Measurements from ENCODE around the gene TGFBRAP1. TPM values are rescaled to one million over a fixed set of nuclear protein-coding genes. Genes with fewer than 3 reads are reported as not detected.

Gene TGFBRAP1
- total and polyA plus RNA-seq, 4 donors, result 5.1 to 21.5 (median 12.3) TPM

DNA sequence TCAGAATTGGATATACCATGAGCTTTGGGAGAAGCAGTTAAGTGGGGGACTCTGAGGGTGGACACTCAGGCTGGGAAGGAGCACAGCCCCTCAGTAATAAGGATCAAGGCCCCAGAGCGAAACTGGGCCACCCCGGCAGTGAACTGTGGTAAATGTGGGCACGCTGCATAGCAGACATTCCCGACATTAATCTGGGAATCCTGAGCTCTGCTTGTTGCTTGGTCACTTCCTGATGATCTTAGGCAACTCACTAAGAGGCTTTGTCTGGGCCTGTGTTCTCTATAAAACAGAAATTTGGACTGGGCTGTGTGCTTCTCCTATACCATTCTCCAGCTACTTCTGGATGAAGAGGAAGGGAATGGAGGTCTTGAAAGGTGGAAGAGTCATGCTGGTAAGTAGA lies 4.8 kb downstream of the TGFBRAP1 start:
- H3K27me3 ChIP-seq (ENCODE audit: control insufficient read depth in 1 of 2, insufficient read depth in 2 of 2, low read length in 1 of 2), result no peaks in the 10 kb centered on the region
- H3K9me3 ChIP-seq (ENCODE audit: control insufficient read depth, low read length), result no peaks in the 10 kb centered on the region
- 82 to 85% methylated on average over 4 of the region's 4 CpGs for WGBS, 2 donors
- ATAC-seq (ENCODE audit: low FRiP score) (no peak), DNase-seq (no peak)
- no peak overlapping the region for H3K27ac ChIP-seq (ENCODE audit: low read depth in 1 of 2, low read length in 2 of 2)
- peaks cover 0 to 2% of the 10 kb centered on the region in 2 donors for H3K36me3 ChIP-seq (ENCODE audit: control insufficient read depth in 1 of 2, insufficient read depth in 2 of 2, low read length in 1 of 2)
- intact Hi-C loops (cut with DNase I), result no loop called here
- H3K4me3 ChIP-seq (ENCODE audit: low read length in 2 of 2), result no peak overlapping the region
- H3K4me1 ChIP-seq (ENCODE audit: control insufficient read depth in 1 of 2, insufficient read depth in 2 of 2, low read length in 2 of 2), result peaks cover 1 to 2% of the 10 kb centered on the region in 2 donors

DNA sequence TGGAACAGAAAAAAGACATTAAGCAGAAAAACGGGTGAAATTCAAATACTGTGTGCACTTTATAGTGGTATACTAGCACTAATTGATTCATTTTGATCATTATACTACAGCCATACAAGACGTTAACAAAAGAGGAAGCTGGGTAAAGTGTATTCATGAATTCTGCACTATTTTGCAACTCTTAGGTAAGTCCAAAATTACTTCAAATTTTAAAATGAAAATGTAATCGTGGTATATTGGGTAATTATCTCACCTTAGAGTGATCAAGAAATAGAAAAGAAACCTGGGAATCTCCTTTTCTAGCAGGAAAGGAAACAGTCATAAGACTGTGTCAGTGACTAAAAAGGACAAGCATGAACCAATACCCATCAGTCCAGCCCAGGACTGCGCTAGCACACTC lies 5.4 kb downstream of the TGFBRAP1 start:
- H3K4me1 ChIP-seq (ENCODE audit: control insufficient read depth in 1 of 2, insufficient read depth in 2 of 2, low read length in 2 of 2), result peaks cover 1 to 2% of the 10 kb centered on the region in 2 donors
- WGBS, 2 donors, result 78 to 87% methylated on average over 4 of the region's 4 CpGs

DNA sequence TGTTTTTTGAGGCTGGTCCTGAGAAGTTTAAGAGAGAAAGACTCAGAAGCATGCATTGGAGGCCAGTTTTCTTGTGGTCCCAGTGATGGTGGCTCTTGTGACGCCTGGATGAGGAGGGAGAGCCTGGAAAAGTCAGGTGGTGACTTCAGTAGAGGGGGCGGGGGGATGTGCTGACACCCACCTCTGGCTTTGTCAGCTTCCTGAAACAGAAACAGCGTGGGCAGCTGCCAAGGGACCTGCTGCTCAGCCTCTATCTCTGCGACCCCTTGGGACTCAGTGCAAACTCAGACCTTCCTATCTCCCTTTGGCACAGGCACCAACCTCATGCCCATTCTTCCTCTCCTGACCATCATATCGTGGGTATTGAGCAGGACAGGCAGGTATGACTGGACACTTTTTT lies 6.4 kb downstream of the TGFBRAP1 start:
- Histone ChIP-seq H3K4me1 (ENCODE audit: control insufficient read depth in 1 of 2, insufficient read depth in 2 of 2, low read length in 2 of 2) (peaks cover 1 to 2% of the 10 kb centered on the region in 2 donors), H3K9me3 (ENCODE audit: control insufficient read depth, low read length) (no peaks in the 10 kb centered on the region), H3K36me3 (ENCODE audit: control insufficient read depth in 1 of 2, insufficient read depth in 2 of 2, low read length in 1 of 2) (peaks cover 0 to 2% of the 10 kb centered on the region in 2 donors), H3K4me3 (ENCODE audit: low read length in 2 of 2) (no peak overlapping the region), H3K27me3 (ENCODE audit: control insufficient read depth in 1 of 2, insufficient read depth in 2 of 2, low read length in 1 of 2) (no peaks in the 10 kb centered on the region), H3K27ac (ENCODE audit: low read depth in 1 of 2, low read length in 2 of 2) (no peak overlapping the region)
- ATAC-seq (ENCODE audit: low FRiP score) (no peak), DNase-seq (peak in 1 of 2 donors; percentile 38)
- WGBS, 2 donors, result 65 to 68% methylated on average over 5 of the region's 5 CpGs
- intact Hi-C loops (cut with DNase I), result no loop called here

More for the DNA sequence above, 5.4 kb downstream of the TGFBRAP1 start:
- Histone ChIP-seq H3K27me3 (ENCODE audit: control insufficient read depth in 1 of 2, insufficient read depth in 2 of 2, low read length in 1 of 2) (no peaks in the 10 kb centered on the region), H3K9me3 (ENCODE audit: control insufficient read depth, low read length) (no peaks in the 10 kb centered on the region), H3K4me3 (ENCODE audit: low read length in 2 of 2) (no peak overlapping the region), H3K27ac (ENCODE audit: low read depth in 1 of 2, low read length in 2 of 2) (no peak overlapping the region), H3K36me3 (ENCODE audit: control insufficient read depth in 1 of 2, insufficient read depth in 2 of 2, low read length in 1 of 2) (peaks cover 0 to 2% of the 10 kb centered on the region in 2 donors)
- no peak for DNase-seq
- ATAC-seq (ENCODE audit: low FRiP score), result no peak
- intact Hi-C loops (cut with DNase I), result no loop called here

- Histone ChIP-seq H3K4me3 (ENCODE audit: low read length in 2 of 2) (no peak overlapping the region), H3K36me3 (ENCODE audit: control insufficient read depth in 1 of 2, insufficient read depth in 2 of 2, low read length in 1 of 2) (peaks cover 0 to 2% of the 10 kb centered on the region in 2 donors), H3K9me3 (ENCODE audit: control insufficient read depth, low read length) (no peaks in the 10 kb centered on the region), H3K4me1 (ENCODE audit: control insufficient read depth in 1 of 2, insufficient read depth in 2 of 2, low read length in 2 of 2) (peaks cover 1 to 2% of the 10 kb centered on the region in 2 donors), H3K27ac (ENCODE audit: low read depth in 1 of 2, low read length in 2 of 2) (no peak overlapping the region), H3K27me3 (ENCODE audit: control insufficient read depth in 1 of 2, insufficient read depth in 2 of 2, low read length in 1 of 2) (no peaks in the 10 kb centered on the region)
- no peak for ATAC-seq (ENCODE audit: low FRiP score)
- 84 to 86% methylated on average over 3 of the region's 3 CpGs for WGBS, 2 donors
- DNase-seq, result no peak
- intact Hi-C loops (cut with DNase I), result no loop called here
Observed at GRCh38 chr2:105321875-105322646, 7.5 kb downstream of the TGFBRAP1 start.

- Histone ChIP-seq H3K9me3 (ENCODE audit: control insufficient read depth, low read length) (no peaks in the 10 kb centered on the region), H3K4me3 (ENCODE audit: low read length in 2 of 2) (no peak overlapping the region), H3K27ac (ENCODE audit: low read depth in 1 of 2, low read length in 2 of 2) (no peak overlapping the region), H3K27me3 (ENCODE audit: control insufficient read depth in 1 of 2, insufficient read depth in 2 of 2, low read length in 1 of 2) (no peaks in the 10 kb centered on the region), H3K4me1 (ENCODE audit: control insufficient read depth in 1 of 2, insufficient read depth in 2 of 2, low read length in 2 of 2) (peaks cover 1 to 2% of the 10 kb centered on the region in 2 donors), H3K36me3 (ENCODE audit: control insufficient read depth in 1 of 2, insufficient read depth in 2 of 2, low read length in 1 of 2) (no peaks in the 10 kb centered on the region)
- 72 to 86% methylated on average over 7 of the region's 7 CpGs for WGBS, 2 donors
- no peak for DNase-seq
- no peak for ATAC-seq (ENCODE audit: low FRiP score)
- intact Hi-C loops (cut with DNase I), result no loop called here
Observed at GRCh38 chr2:105320651-105321215, 8.8 kb downstream of the TGFBRAP1 start.

DNA sequence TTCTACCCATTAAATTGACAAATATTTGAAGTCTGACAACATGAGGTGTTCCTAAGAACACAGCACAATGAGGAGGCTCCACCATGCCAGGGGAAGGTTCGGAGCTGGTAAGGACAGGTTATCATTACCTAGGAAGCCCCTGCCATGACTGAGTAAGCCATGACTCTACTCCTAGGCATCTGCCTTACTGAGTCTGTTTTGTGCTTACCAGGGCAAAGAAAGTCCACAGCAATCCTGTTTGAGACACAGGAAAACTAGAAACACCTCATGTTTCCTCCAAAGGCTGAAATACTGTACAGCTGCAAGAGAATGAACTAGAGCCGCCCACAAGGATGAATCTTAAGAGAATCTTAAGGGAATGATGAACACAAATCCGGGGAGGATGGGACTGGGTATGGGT lies 11.6 kb downstream of the TGFBRAP1 start:
- no peak overlapping the region for H3K4me3 ChIP-seq (ENCODE audit: low read length in 2 of 2)
- WGBS, 2 donors, result 97 to 99% methylated on average over 3 of the region's 3 CpGs
- intact Hi-C loops (cut with DNase I), result no loop called here
- peaks cover 0 to 1% of the 10 kb centered on the region in 2 donors for H3K4me1 ChIP-seq (ENCODE audit: control insufficient read depth in 1 of 2, insufficient read depth in 2 of 2, low read length in 2 of 2)
- no peaks in the 10 kb centered on the region for H3K36me3 ChIP-seq (ENCODE audit: control insufficient read depth in 1 of 2, insufficient read depth in 2 of 2, low read length in 1 of 2)
- no peaks in the 10 kb centered on the region for H3K9me3 ChIP-seq (ENCODE audit: control insufficient read depth, low read length)
- DNase-seq (no peak), ATAC-seq (ENCODE audit: low FRiP score) (no peak)
- H3K27ac ChIP-seq (ENCODE audit: low read depth in 1 of 2, low read length in 2 of 2), result no peak overlapping the region
- no peaks in the 10 kb centered on the region for H3K27me3 ChIP-seq (ENCODE audit: control insufficient read depth in 1 of 2, insufficient read depth in 2 of 2, low read length in 1 of 2)

GRCh38 chr2:105315314-105315713 lies 14.2 kb downstream of the TGFBRAP1 start:
- no peak for ATAC-seq (ENCODE audit: low FRiP score)
- WGBS, 2 donors, result 89 to 93% methylated on average over 3 of the region's 3 CpGs

DNA sequence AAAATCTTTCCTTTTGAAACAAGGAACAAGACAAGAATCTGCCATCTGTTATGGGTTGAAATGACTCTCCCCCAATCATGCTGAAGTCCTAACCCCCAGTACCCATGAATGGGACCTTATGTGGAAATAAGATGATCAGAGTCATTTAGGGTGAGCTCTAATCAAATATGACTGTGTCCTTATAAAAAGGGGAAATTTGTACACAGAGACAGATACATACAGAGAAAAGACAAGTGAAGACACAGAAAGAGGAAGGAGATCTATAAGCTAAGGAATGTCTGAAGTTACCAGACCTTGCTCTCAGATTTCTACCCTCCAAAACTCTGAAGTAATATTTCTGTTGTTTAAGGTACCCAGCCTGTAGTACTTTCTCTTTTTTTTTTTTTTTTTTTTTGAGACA lies 15.7 kb downstream of the TGFBRAP1 start:
- intact Hi-C loops (cut with DNase I), result no loop called here
- Histone ChIP-seq H3K9me3 (ENCODE audit: control insufficient read depth, low read length) (no peaks in the 10 kb centered on the region), H3K4me1 (ENCODE audit: control insufficient read depth in 1 of 2, insufficient read depth in 2 of 2, low read length in 2 of 2) (no peaks in the 10 kb centered on the region), H3K36me3 (ENCODE audit: control insufficient read depth in 1 of 2, insufficient read depth in 2 of 2, low read length in 1 of 2) (no peaks in the 10 kb centered on the region), H3K4me3 (ENCODE audit: low read length in 2 of 2) (no peak overlapping the region), H3K27me3 (ENCODE audit: control insufficient read depth in 1 of 2, insufficient read depth in 2 of 2, low read length in 1 of 2) (no peaks in the 10 kb centered on the region), H3K27ac (ENCODE audit: low read depth in 1 of 2, low read length in 2 of 2) (no peak overlapping the region)
- ATAC-seq (ENCODE audit: low FRiP score), result no peak
- no peak for DNase-seq

More at GRCh38 chr2:105315314-105315713, 14.2 kb downstream of the TGFBRAP1 start:
- no peaks in the 10 kb centered on the region for H3K27me3 ChIP-seq (ENCODE audit: control insufficient read depth in 1 of 2, insufficient read depth in 2 of 2, low read length in 1 of 2)
- intact Hi-C loops (cut with DNase I), result no loop called here
- H3K36me3 ChIP-seq (ENCODE audit: control insufficient read depth in 1 of 2, insufficient read depth in 2 of 2, low read length in 1 of 2), result no peaks in the 10 kb centered on the region
- no peak overlapping the region for H3K27ac ChIP-seq (ENCODE audit: low read depth in 1 of 2, low read length in 2 of 2)
- DNase-seq, result no peak
- no peaks in the 10 kb centered on the region for H3K4me1 ChIP-seq (ENCODE audit: control insufficient read depth in 1 of 2, insufficient read depth in 2 of 2, low read length in 2 of 2)
- H3K4me3 ChIP-seq (ENCODE audit: low read length in 2 of 2), result no peak overlapping the region
- no peaks in the 10 kb centered on the region for H3K9me3 ChIP-seq (ENCODE audit: control insufficient read depth, low read length)

DNA sequence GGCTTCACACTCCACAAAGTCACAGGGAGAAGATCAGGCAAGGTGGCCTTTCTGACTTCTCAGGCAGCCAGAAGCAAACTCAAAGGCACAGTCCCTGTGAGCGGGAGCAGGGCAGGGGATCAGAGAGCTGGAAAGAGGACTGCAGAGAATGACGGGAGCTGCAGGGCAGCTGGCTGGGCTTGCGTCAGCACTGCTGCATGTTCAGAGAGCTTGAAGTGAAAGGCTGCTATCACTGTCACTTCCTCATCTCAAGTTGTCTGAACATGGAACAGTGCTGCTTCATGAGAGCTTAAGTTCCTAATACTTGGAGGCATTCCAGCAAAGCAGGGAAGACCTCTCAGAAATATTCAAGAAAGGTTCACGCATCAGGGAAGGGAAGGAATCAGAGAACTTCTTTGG lies 20.4 kb downstream of the TGFBRAP1 start:
- Histone ChIP-seq H3K4me3 (ENCODE audit: low read length in 2 of 2) (no peak overlapping the region), H3K27me3 (ENCODE audit: control insufficient read depth in 1 of 2, insufficient read depth in 2 of 2, low read length in 1 of 2) (no peaks in the 10 kb centered on the region), H3K27ac (ENCODE audit: low read depth in 1 of 2, low read length in 2 of 2) (no peak overlapping the region), H3K36me3 (ENCODE audit: control insufficient read depth in 1 of 2, insufficient read depth in 2 of 2, low read length in 1 of 2) (no peaks in the 10 kb centered on the region), H3K9me3 (ENCODE audit: control insufficient read depth, low read length) (no peaks in the 10 kb centered on the region), H3K4me1 (ENCODE audit: control insufficient read depth in 1 of 2, insufficient read depth in 2 of 2, low read length in 2 of 2) (no peaks in the 10 kb centered on the region)
- intact Hi-C loops (cut with DNase I), result no loop called here
- ATAC-seq (ENCODE audit: low FRiP score) (no peak), DNase-seq (peak in 1 of 2 donors; percentile 65)
- 86 to 88% methylated on average over 4 of the region's 4 CpGs for WGBS, 2 donors
